Measurements from ENCODE around the gene APBB1IP. TPM values are rescaled to one million over a fixed set of nuclear protein-coding genes. Genes with fewer than 3 reads are reported as not detected.
"Not testable (repeated sequence)": the region's sequence is repeated elsewhere in the genome, so short reads cannot be mapped to it uniquely, and the experiment has no call there.

The APBB1IP gene
- total RNA-seq, 1 experiment from 2014 or later: 0.22 TPM

DNA sequence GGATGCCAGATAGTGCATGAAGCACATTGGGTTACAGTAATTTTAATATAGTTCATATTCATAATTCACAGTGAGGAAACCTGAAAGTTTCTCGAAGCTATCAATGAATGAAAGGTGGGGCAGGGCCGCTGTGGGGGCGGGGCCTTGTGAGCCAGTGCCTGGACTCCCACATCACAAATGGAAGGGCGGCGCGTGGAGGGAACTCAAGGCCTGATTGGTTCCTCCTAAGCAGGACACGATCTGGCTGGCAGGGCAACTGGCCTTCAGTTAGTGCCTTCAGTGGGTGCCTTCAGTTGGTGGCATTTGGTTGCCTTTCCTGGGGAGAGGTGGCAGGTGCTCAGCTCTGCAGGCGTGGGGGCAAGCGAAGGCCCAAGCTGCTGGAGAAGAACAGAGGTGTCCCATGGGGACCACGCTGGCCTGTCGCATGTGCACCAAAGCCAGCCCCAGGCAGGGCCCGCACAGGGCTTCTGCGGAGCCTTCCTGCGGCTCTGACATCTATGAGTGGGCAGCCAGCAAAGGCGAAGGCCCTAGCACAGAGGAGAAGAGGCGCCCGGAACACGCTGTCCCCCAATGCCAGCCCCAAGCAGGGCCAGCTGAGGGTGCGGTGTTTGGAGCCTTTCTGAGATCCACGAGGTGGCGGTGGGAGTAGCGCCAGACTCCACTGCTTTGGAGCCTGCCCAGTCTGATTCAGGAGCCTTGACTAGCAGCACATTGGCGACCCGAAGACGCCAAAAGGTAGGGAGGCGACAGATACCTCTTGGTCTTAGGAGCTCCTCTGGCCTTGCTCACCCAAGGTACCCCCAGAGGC, 141.3 kb downstream of the APBB1IP start:
- ATAC-seq (peak; percentile 88), DNase-seq (ENCODE audit: low spot score) (peak; percentile 39)
- H3K9me3 Mint-ChIP-seq: peaks cover 18% of the 10 kb centered on the region
- no peak overlapping the region for H3K4me3 Mint-ChIP-seq
- TF ChIP-seq GRHL2 (CRISPR knock-in tag; IDR thresholded peaks at IDR 0.05; ENCODE audit: insufficient replicate concordance, severe bottlenecking): no peak
- no peak for TF ChIP-seq NR1H2 (CRISPR knock-in tag; IDR thresholded peaks at IDR 0.05)
- TF ChIP-seq TCF7 (CRISPR knock-in tag; IDR thresholded peaks at IDR 0.05; ENCODE audit: low read depth): no peak
- TF ChIP-seq FOXP1 (CRISPR knock-in tag; IDR thresholded peaks at IDR 0.05; ENCODE audit: borderline replicate concordance): no peak
- CTCF ChIA-PET: interaction anchor here (0.5 to 1.1 kb wide), 3 partner anchors 72 to 662 kb away, joined by 3 to 4 read pairs (median 3); no protein-coding TSS in a partner anchor
- H3K36me3 Mint-ChIP-seq: peaks cover 10% of the 10 kb centered on the region
- H3K4me1 Mint-ChIP-seq: no peaks in the 10 kb centered on the region
- no peaks in the 10 kb centered on the region for H3K27me3 Mint-ChIP-seq (ENCODE audit: low read depth)
- POLR2A ChIA-PET: no interaction called here
- H3K27ac Mint-ChIP-seq: no peak overlapping the region

DNA sequence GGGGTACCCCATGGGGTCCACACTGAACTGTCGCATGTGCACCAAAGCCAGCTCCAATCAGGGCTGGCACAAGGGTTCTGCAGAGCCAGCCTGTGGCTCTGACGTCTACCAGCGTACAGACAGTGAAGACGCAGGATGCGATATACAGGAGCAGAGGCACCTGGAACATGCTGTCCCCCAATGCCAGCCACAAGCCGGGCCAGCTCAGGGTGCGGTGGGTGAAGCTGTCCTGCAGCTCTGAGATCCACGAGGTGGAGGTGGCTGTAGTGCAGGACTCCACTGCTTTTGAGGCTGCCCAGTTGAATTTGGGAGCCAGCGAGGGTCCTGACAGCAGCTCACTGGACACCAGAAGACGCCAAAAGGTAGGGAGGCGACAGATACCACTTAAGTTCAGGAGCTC, 148.1 kb downstream of the APBB1IP start:
- ChIA-PET CTCF (interaction anchor here (1.0 kb wide), 1 partner anchor 52 kb away, joined by 3 read pairs; no protein-coding TSS in a partner anchor), POLR2A (no interaction called here)
- no peaks in the 10 kb centered on the region for H3K9me3 Mint-ChIP-seq
- no peaks in the 10 kb centered on the region for H3K36me3 Mint-ChIP-seq
- no peak overlapping the region for H3K4me3 Mint-ChIP-seq
- no peak for TF ChIP-seq JUN (CRISPR knock-in tag; IDR thresholded peaks at IDR 0.05)
- no peak for TF ChIP-seq ZNF317 (CRISPR knock-in tag; IDR thresholded peaks at IDR 0.05; ENCODE audit: borderline replicate concordance, low read depth)
- TF ChIP-seq, protein P1, sequence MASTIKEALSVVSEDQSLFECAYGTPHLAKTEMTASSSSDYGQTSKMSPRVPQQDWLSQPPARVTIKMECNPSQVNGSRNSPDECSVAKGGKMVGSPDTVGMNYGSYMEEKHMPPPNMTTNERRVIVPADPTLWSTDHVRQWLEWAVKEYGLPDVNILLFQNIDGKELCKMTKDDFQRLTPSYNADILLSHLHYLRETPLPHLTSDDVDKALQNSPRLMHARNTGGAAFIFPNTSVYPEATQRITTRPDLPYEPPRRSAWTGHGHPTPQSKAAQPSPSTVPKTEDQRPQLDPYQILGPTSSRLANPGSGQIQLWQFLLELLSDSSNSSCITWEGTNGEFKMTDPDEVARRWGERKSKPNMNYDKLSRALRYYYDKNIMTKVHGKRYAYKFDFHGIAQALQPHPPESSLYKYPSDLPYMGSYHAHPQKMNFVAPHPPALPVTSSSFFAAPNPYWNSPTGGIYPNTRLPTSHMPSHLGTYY (CRISPR knock-in tag; IDR thresholded peaks at IDR 0.05): no peak
- TF ChIP-seq, protein P2, sequence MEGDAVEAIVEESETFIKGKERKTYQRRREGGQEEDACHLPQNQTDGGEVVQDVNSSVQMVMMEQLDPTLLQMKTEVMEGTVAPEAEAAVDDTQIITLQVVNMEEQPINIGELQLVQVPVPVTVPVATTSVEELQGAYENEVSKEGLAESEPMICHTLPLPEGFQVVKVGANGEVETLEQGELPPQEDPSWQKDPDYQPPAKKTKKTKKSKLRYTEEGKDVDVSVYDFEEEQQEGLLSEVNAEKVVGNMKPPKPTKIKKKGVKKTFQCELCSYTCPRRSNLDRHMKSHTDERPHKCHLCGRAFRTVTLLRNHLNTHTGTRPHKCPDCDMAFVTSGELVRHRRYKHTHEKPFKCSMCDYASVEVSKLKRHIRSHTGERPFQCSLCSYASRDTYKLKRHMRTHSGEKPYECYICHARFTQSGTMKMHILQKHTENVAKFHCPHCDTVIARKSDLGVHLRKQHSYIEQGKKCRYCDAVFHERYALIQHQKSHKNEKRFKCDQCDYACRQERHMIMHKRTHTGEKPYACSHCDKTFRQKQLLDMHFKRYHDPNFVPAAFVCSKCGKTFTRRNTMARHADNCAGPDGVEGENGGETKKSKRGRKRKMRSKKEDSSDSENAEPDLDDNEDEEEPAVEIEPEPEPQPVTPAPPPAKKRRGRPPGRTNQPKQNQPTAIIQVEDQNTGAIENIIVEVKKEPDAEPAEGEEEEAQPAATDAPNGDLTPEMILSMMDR (IDR thresholded peaks at IDR 0.05): no peak
- no peak for TF ChIP-seq NFE2L1 (CRISPR knock-in tag; IDR thresholded peaks at IDR 0.05)
- TF ChIP-seq ATF1 (CRISPR knock-in tag; IDR thresholded peaks at IDR 0.05): no peak
- no peak for TF ChIP-seq NR1H2 (CRISPR knock-in tag; IDR thresholded peaks at IDR 0.05)
- no peak for TF ChIP-seq FOXP1 (CRISPR knock-in tag; IDR thresholded peaks at IDR 0.05; ENCODE audit: borderline replicate concordance)
- H3K27ac Mint-ChIP-seq: no peak overlapping the region
- ATAC-seq (no peak), DNase-seq (ENCODE audit: low spot score) (no peak)
- H3K27me3 Mint-ChIP-seq (ENCODE audit: low read depth): no peaks in the 10 kb centered on the region
- peaks cover 4% of the 10 kb centered on the region; the same call in 1 of the 2 replicates for H3K4me1 Mint-ChIP-seq

DNA sequence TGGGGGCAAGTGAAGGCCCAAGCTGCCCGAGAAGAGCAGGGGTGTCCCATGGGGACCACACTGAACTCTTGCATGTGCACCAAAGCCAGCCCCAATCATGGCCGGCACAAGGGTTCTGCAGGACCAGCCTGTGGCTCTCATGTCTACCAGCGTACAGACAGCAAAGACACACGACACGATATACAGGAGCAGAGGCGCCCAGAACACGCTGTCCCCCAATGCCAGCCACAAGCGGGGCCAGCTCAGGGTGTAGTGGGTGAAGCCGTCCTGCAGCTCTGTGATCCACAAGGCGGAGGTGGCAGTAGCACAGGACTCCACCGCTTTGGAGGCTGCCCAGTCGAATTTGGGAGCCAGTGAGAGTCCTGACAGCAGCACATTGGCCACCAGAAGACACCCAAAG, 150.5 kb downstream of the APBB1IP start:
- TF ChIP-seq NR2C2 (CRISPR knock-in tag; IDR thresholded peaks at IDR 0.05) (no peak), IRF2 (CRISPR knock-in tag; IDR thresholded peaks at IDR 0.05; ENCODE audit: borderline replicate concordance, low read depth) (no peak), MYBL2 (CRISPR knock-in tag; IDR thresholded peaks at IDR 0.05) (no peak), SMAD4 (CRISPR knock-in tag; IDR thresholded peaks at IDR 0.05) (no peak), ESRRA (CRISPR knock-in tag; IDR thresholded peaks at IDR 0.05; ENCODE audit: borderline replicate concordance) (no peak), ZNF121 (CRISPR knock-in tag; IDR thresholded peaks at IDR 0.05) (no peak)
- TF ChIP-seq, protein P3, sequence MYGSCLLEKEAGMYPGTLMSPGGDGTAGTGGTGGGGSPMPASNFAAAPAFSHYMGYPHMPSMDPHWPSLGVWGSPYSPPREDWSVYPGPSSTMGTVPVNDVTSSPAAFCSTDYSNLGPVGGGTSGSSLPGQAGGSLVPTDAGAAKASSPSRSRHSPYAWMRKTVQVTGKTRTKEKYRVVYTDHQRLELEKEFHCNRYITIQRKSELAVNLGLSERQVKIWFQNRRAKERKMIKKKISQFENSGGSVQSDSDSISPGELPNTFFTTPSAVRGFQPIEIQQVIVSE (CRISPR knock-in tag; IDR thresholded peaks at IDR 0.05; ENCODE audit: borderline replicate concordance): no peak
- TF ChIP-seq, protein P4, sequence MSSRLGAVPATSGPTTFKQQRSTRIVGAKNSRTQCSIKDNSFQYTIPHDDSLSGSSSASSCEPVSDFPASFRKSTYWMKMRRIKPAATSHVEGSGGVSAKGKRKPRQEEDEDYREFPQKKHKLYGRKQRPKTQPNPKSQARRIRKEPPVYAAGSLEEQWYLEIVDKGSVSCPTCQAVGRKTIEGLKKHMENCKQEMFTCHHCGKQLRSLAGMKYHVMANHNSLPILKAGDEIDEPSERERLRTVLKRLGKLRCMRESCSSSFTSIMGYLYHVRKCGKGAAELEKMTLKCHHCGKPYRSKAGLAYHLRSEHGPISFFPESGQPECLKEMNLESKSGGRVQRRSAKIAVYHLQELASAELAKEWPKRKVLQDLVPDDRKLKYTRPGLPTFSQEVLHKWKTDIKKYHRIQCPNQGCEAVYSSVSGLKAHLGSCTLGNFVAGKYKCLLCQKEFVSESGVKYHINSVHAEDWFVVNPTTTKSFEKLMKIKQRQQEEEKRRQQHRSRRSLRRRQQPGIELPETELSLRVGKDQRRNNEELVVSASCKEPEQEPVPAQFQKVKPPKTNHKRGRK (CRISPR knock-in tag; IDR thresholded peaks at IDR 0.05; ENCODE audit: borderline replicate concordance): no peak
- TF ChIP-seq, protein P5, sequence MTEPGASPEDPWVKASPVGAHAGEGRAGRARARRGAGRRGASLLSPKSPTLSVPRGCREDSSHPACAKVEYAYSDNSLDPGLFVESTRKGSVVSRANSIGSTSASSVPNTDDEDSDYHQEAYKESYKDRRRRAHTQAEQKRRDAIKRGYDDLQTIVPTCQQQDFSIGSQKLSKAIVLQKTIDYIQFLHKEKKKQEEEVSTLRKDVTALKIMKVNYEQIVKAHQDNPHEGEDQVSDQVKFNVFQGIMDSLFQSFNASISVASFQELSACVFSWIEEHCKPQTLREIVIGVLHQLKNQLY (CRISPR knock-in tag; IDR thresholded peaks at IDR 0.05): no peak
- TF ChIP-seq, protein P6, sequence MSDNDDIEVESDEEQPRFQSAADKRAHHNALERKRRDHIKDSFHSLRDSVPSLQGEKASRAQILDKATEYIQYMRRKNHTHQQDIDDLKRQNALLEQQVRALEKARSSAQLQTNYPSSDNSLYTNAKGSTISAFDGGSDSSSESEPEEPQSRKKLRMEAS (CRISPR knock-in tag; IDR thresholded peaks at IDR 0.05): no peak
- TF ChIP-seq, protein P7, sequence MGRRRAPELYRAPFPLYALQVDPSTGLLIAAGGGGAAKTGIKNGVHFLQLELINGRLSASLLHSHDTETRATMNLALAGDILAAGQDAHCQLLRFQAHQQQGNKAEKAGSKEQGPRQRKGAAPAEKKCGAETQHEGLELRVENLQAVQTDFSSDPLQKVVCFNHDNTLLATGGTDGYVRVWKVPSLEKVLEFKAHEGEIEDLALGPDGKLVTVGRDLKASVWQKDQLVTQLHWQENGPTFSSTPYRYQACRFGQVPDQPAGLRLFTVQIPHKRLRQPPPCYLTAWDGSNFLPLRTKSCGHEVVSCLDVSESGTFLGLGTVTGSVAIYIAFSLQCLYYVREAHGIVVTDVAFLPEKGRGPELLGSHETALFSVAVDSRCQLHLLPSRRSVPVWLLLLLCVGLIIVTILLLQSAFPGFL (CRISPR knock-in tag; IDR thresholded peaks at IDR 0.05; ENCODE audit: borderline replicate concordance): no peak
- DNase-seq (ENCODE audit: low spot score): no peak
- Mint-ChIP-seq H3K9me3 (no peaks in the 10 kb centered on the region), H3K27ac (no peak overlapping the region), H3K36me3 (no peaks in the 10 kb centered on the region), H3K4me3 (no peak overlapping the region), H3K4me1 (peaks cover 4% of the 10 kb centered on the region; the same call in 1 of the 2 replicates), H3K27me3 (ENCODE audit: low read depth) (no peaks in the 10 kb centered on the region)
- CTCF ChIA-PET: no interaction called here
- ATAC-seq: no peak
- POLR2A ChIA-PET: no interaction called here

DNA sequence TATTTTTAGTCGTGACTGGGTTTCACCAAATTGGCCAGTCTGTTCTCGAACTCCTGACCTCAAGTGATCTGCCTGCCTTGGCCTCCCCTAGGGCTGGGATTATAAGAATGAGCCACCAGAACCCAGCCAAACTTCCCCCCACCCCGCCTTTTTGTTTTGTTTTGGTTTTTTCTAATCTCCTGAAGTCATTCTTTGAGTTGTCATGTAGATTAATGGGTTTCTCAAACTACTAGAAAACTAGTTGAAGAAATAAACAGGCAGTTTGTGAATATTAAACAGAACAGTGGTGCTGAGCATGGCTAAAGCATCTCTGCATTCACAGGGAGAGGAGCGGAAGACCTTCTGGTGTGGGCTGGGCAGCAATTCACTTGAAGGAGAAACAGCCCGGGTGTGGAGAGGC, 151.7 kb downstream of the APBB1IP start:
- H3K4me1 Mint-ChIP-seq; POLR2A ChIA-PET; DNase-seq (ENCODE audit: low spot score); H3K27ac Mint-ChIP-seq; H3K9me3 Mint-ChIP-seq; CTCF ChIA-PET; H3K36me3 Mint-ChIP-seq; H3K27me3 Mint-ChIP-seq (ENCODE audit: low read depth); H3K4me3 Mint-ChIP-seq: not testable (repeated sequence)
- ATAC-seq: peak; percentile 55; the same call in 1 of the 2 replicates
